ENCODE data around the gene IST1. TPM values are rescaled to one million over a fixed set of nuclear protein-coding genes. Genes with fewer than 3 reads are reported as not detected.

Gene IST1
- total and polyA plus RNA-seq, 12 donors: 80.6 to 140 (median 103) TPM

GRCh38 chr16:71974068-71974818, 78.9 kb downstream of the IST1 start:
- Histone ChIP-seq H3K4me3 (no peak overlapping the region), H3K36me3 (no peaks in the 10 kb centered on the region), H3K9me3 (no peaks in the 10 kb centered on the region), H3K27me3 (no peaks in the 10 kb centered on the region), H3K4me1 (no peaks in the 10 kb centered on the region), H3K27ac (no peak overlapping the region)
- ATAC-seq (no peak), DNase-seq (no peak)
- 91% methylated on average over 15 of the region's 15 CpGs for WGBS, 2 donors
- no peak for TF ChIP-seq CTCF (IDR thresholded peaks at IDR 0.05)
- intact Hi-C loops (cut with DNase I): no loop called here

Other genes starting within 250 kb of the IST1 start
- 1 to 10 TPM; 1.9 to 5.3 (median 3.4) TPM for gene PHLPP2, start 170.8 kb upstream of the IST1 start, total RNA-seq
- gene PHLPP2, start 170.8 kb upstream of the IST1 start, polyA plus RNA-seq: 1 to 10 TPM in 1 of 2 donors, under 1 TPM in 1; 0.77 to 1.7 TPM
- gene AP1G1, start 86.7 kb upstream of the IST1 start, total RNA-seq: 10 to 100 TPM; 31.2 to 53.7 (median 36.9) TPM
- 10 to 100 TPM; 12.4 to 15.5 TPM for gene AP1G1, start 86.7 kb upstream of the IST1 start, polyA plus RNA-seq
- 10 to 100 TPM; 13.9 to 24.2 (median 19.1) TPM for gene ATXN1L, start 49.6 kb upstream of the IST1 start, total RNA-seq
- 1 to 10 TPM; 6.0 to 6.7 TPM for gene ATXN1L, start 49.6 kb upstream of the IST1 start, polyA plus RNA-seq
- gene ZNF821, start 11.3 kb upstream of the IST1 start, total RNA-seq: 1 to 10 TPM; 2.2 to 7.8 (median 3.5) TPM
- 1 to 10 TPM; 3.5 to 3.6 TPM for gene ZNF821, start 11.3 kb upstream of the IST1 start, polyA plus RNA-seq
- under 1 TPM in 6 of 10 donors, not detected in 4; 0.04 to 0.19 (median 0.11) TPM for gene PKD1L3, start 104.9 kb downstream of the IST1 start, total RNA-seq
- under 1 TPM; under 0.01 to 0.07 TPM for gene PKD1L3, start 104.9 kb downstream of the IST1 start, polyA plus RNA-seq
- gene DHODH, start 113.2 kb downstream of the IST1 start, total RNA-seq: 10 to 100 TPM in 3 of 10 donors, 1 to 10 TPM in 7; 6.1 to 12.6 (median 8.9) TPM
- gene DHODH, start 113.2 kb downstream of the IST1 start, polyA plus RNA-seq: 1 to 10 TPM; 6.6 to 7.0 TPM
- gene HP, start 159.0 kb downstream of the IST1 start, total RNA-seq: 10 to 100 TPM in 2 of 10 donors, 1 to 10 TPM in 7, under 1 TPM in 1; 0.47 to 26.6 (median 5.0) TPM
- 1 to 10 TPM; 4.0 to 8.9 TPM for gene HP, start 159.0 kb downstream of the IST1 start, polyA plus RNA-seq
- gene HPR, start 167.7 kb downstream of the IST1 start, total RNA-seq: 100 to 1,000 TPM in 2 of 10 donors, 10 to 100 TPM in 8; 32.9 to 133 (median 60.8) TPM
- gene HPR, start 167.7 kb downstream of the IST1 start, polyA plus RNA-seq: 100 to 1,000 TPM in 1 of 2 donors, 10 to 100 TPM in 1; 37.2 to 115 TPM
- 10 to 100 TPM in 1 of 10 donors, 1 to 10 TPM in 9; 3.2 to 11.7 (median 5.9) TPM for gene TXNL4B, start 198.1 kb downstream of the IST1 start, total RNA-seq
- 10 to 100 TPM in 1 of 2 donors, 1 to 10 TPM in 1; 5.8 to 10.5 TPM for gene TXNL4B, start 198.1 kb downstream of the IST1 start, polyA plus RNA-seq
- gene DHX38, start 198.3 kb downstream of the IST1 start, total RNA-seq: 10 to 100 TPM; 29.1 to 46.5 (median 36.6) TPM
- gene DHX38, start 198.3 kb downstream of the IST1 start, polyA plus RNA-seq: 10 to 100 TPM; 41.4 to 50.6 TPM